ENCODE data around the gene TC2N. TPM values are rescaled to one million over a fixed set of nuclear protein-coding genes. Genes with fewer than 3 reads are reported as not detected.

TC2N gene
- total RNA-seq, 2 donors from 2014 or later: 17.3 to 19.5 TPM

DNA sequence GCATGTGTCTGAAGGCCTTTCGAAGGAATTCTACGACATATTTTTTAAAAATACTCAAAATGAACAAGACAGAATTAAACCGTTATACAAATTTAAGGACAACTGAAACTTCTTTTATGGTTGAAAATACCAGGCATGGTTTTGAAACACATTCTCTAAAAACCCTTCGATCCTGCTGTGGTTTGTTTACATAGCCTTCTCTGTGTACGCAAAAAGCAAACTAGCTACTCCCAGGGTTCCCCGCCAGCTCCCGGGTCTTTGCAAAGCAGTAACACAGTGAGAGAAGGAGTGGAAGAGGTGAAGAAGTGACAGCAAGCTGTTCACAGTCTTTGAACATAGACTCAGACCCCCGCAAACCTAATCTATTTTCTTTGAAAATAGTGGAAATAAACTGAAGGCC, 2.2 kb upstream of the TC2N start:
- TF ChIP-seq, protein P1, sequence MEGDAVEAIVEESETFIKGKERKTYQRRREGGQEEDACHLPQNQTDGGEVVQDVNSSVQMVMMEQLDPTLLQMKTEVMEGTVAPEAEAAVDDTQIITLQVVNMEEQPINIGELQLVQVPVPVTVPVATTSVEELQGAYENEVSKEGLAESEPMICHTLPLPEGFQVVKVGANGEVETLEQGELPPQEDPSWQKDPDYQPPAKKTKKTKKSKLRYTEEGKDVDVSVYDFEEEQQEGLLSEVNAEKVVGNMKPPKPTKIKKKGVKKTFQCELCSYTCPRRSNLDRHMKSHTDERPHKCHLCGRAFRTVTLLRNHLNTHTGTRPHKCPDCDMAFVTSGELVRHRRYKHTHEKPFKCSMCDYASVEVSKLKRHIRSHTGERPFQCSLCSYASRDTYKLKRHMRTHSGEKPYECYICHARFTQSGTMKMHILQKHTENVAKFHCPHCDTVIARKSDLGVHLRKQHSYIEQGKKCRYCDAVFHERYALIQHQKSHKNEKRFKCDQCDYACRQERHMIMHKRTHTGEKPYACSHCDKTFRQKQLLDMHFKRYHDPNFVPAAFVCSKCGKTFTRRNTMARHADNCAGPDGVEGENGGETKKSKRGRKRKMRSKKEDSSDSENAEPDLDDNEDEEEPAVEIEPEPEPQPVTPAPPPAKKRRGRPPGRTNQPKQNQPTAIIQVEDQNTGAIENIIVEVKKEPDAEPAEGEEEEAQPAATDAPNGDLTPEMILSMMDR (conservative IDR thresholded peaks at IDR 0.05): no peak
- no peak for DNase-seq
- WGBS, 2 experiments (ENCODE audit: insufficient coverage in 1 of 2, insufficient read length in 1 of 2): 75% methylated on average over 2 to 8 of the region's 8 CpGs
- Mint-ChIP-seq H3K4me3 (peak overlapping the region; percentile 6), H3K9me3 (peaks cover 15% of the 10 kb centered on the region), H3K27me3 (ENCODE audit: insufficient read depth) (peaks cover 39% of the 10 kb centered on the region), H3K27ac (no peak overlapping the region), H3K36me3 (ENCODE audit: low read depth) (peaks cover 9% of the 10 kb centered on the region), H3K4me1 (peaks cover 10% of the 10 kb centered on the region)
- no peak overlapping the region for H3K4me3 ChIP-seq (ENCODE audit: low read length)
- no peak overlapping the region for H3K9ac ChIP-seq (ENCODE audit: extremely low read depth, low read length, poor library complexity, severe bottlenecking)
- peaks cover 7% of the 10 kb centered on the region for H3K9me3 ChIP-seq (ENCODE audit: control insufficient read depth, low read length)
- H3K27me3 ChIP-seq (ENCODE audit: control insufficient read depth, insufficient read depth, low read length, poor library complexity, severe bottlenecking): peaks cover 27% of the 10 kb centered on the region
- peaks cover 4% of the 10 kb centered on the region for H3K4me1 ChIP-seq (ENCODE audit: control insufficient read depth, insufficient read depth, low read length)
- no peaks in the 10 kb centered on the region for H3K36me3 ChIP-seq (ENCODE audit: control insufficient read depth, insufficient read depth, low read length)
- H3K27ac ChIP-seq (ENCODE audit: low read depth, low read length): no peak overlapping the region

DNA sequence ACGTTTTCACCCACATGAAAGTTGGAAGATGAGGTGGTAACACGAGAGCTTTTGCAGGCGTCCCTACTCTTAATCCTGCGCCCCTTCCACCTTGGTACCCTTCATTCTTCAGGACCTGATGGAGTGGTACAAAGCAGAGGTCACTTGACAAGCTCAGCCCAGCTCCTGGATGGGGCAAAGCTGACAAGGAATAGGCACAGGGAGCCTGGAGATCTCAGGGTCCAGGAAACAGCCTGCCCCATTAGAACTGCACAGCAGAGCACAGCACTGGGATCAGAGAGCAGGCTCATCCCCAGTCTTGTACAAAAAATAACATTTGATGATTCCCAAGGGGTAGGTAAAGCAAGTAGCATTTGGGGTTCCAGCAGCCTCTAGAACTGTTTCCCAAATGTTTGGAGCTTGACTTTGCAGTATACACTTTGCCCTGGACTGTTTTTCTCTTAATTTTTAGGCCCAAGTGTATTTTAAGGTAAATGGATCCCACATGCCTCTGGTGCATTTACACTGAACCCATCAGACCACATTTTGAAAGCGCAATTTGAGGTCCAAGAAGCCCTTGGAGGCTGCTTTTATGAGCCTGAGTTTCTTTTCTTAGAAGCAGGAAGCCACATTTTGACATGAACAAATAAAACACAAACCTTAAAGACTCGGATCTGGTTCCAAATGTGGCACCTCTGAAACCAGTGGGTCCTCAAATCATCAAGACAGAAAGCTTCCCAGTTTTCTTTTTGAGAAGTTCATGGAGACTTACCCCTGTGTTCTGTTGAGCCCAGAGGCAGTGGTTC, 633 bp downstream of the TC2N start:
- no peak overlapping the region for H3K27ac ChIP-seq (ENCODE audit: low read depth, low read length)
- Mint-ChIP-seq H3K36me3 (ENCODE audit: low read depth) (peaks cover 9% of the 10 kb centered on the region), H3K4me1 (peaks cover 27% of the 10 kb centered on the region), H3K27me3 (ENCODE audit: insufficient read depth) (peaks cover 13% of the 10 kb centered on the region), H3K27ac (no peak overlapping the region), H3K9me3 (peaks cover 15% of the 10 kb centered on the region), H3K4me3 (no peak overlapping the region)
- H3K9ac ChIP-seq (ENCODE audit: extremely low read depth, low read length, poor library complexity, severe bottlenecking): no peak overlapping the region
- peaks cover 7% of the 10 kb centered on the region for H3K9me3 ChIP-seq (ENCODE audit: control insufficient read depth, low read length)
- no peaks in the 10 kb centered on the region for H3K27me3 ChIP-seq (ENCODE audit: control insufficient read depth, insufficient read depth, low read length, poor library complexity, severe bottlenecking)
- 95 to 97% methylated on average over 3 to 6 of the region's 6 CpGs for WGBS, 2 experiments (ENCODE audit: insufficient coverage in 1 of 2, insufficient read length in 1 of 2)
- no peak overlapping the region for H3K4me3 ChIP-seq (ENCODE audit: low read length)
- TF ChIP-seq, protein P1 (conservative IDR thresholded peaks at IDR 0.05): no peak
- no peak for DNase-seq
- H3K4me1 ChIP-seq (ENCODE audit: control insufficient read depth, insufficient read depth, low read length): peaks cover 4% of the 10 kb centered on the region
- no peaks in the 10 kb centered on the region for H3K36me3 ChIP-seq (ENCODE audit: control insufficient read depth, insufficient read depth, low read length)

DNA sequence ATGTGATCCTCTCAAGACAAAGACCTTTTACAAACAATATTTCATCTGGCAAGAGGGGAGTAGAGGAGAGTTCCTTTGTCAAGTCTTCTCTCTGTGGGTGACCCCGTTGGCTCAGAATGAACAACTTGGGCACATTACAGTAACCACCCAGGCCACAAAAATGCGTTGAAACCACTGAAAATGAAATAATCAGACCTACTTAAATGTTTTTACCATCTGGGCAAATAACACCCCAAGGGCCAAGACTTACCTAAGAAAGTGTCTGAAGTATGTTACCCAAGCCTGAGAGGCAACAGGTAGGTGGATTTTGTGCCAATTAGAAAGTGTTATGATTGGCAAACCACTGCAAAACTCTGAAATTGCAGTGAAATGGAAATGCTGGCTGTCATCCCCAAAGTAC, 1.3 kb downstream of the TC2N start:
- DNase-seq: no peak
- no peak overlapping the region for H3K27ac Mint-ChIP-seq
- 86% methylated on average over 2 of the region's 2 CpGs; no CpG with 5 or more reads in 1 of the 2 experiments for WGBS, 2 experiments (ENCODE audit: insufficient coverage in 1 of 2, insufficient read length in 1 of 2)
- H3K9ac ChIP-seq (ENCODE audit: extremely low read depth, low read length, poor library complexity, severe bottlenecking): no peak overlapping the region
- no peaks in the 10 kb centered on the region for H3K36me3 ChIP-seq (ENCODE audit: control insufficient read depth, insufficient read depth, low read length)
- H3K27ac ChIP-seq (ENCODE audit: low read depth, low read length): no peak overlapping the region
- H3K9me3 Mint-ChIP-seq: peaks cover 15% of the 10 kb centered on the region
- peaks cover 4% of the 10 kb centered on the region for H3K4me1 ChIP-seq (ENCODE audit: control insufficient read depth, insufficient read depth, low read length)
- peaks cover 13% of the 10 kb centered on the region for H3K27me3 Mint-ChIP-seq (ENCODE audit: insufficient read depth)
- H3K27me3 ChIP-seq (ENCODE audit: control insufficient read depth, insufficient read depth, low read length, poor library complexity, severe bottlenecking): no peaks in the 10 kb centered on the region
- TF ChIP-seq, protein P1 (conservative IDR thresholded peaks at IDR 0.05): no peak
- no peak overlapping the region for H3K4me3 ChIP-seq (ENCODE audit: low read length)
- no peak overlapping the region for H3K4me3 Mint-ChIP-seq
- peaks cover 9% of the 10 kb centered on the region for H3K36me3 Mint-ChIP-seq (ENCODE audit: low read depth)
- peaks cover 7% of the 10 kb centered on the region for H3K9me3 ChIP-seq (ENCODE audit: control insufficient read depth, low read length)
- peaks cover 27% of the 10 kb centered on the region for H3K4me1 Mint-ChIP-seq

Measured in endodermal cell (in vitro differentiated cells).